Adrenal gland (tissue), 12 donors: Measurements from ENCODE around the gene NEK9. TPM values are rescaled to one million over a fixed set of nuclear protein-coding genes. Genes with fewer than 3 reads are reported as not detected.

Experiments
- DNase-seq, 7 donors: peaks; one replicate each; pipeline ENCODE4 v3.0.0-alpha.2; 2019 to 2020
- H3K27ac ChIP-seq, 5 donors: fragments of 200-600 bp; sonication (generic) in 4 of 5; 1 replicate in 3 of 5; 2 replicates in 2 of 5; pipeline versions ENCODE4 v1.5.1 to v1.8.0; 2016 to 2020; ENCODE audit warnings: mild to moderate bottlenecking in 1 of 5
- H3K27me3 ChIP-seq: fragments of 200-600 bp; 2 replicates; pipeline ENCODE4 v1.8.0; 2021
- H3K36me3 ChIP-seq, 2 donors: fragments of 200-600 bp; replicated peaks in 1 of 2; 1 replicate in 1 of 2; 2 replicates in 1 of 2; pipeline versions ENCODE4 v1.5.1 to v1.8.0; 2018 to 2022
- H3K4me1 ChIP-seq, 2 donors: fragments of 200-600 bp; replicated peaks in 1 of 2; 1 replicate in 1 of 2; 2 replicates in 1 of 2; pipeline versions ENCODE4 v1.5.1 to v1.8.0; 2018 to 2021
- H3K4me3 ChIP-seq, 4 donors: fragments of 200-600 bp; sonication (generic) in 3 of 4; one replicate each; pipeline ENCODE4 v1.5.1; 2016 to 2018
- H3K9me3 ChIP-seq, 3 donors: fragments of 200-600 bp; sonication (generic) in 1 of 3; replicated peaks in 1 of 3; 1 replicate in 2 of 3; 2 replicates in 1 of 3; pipeline versions ENCODE4 v1.5.1 to v1.8.0; 2016 to 2021
- CTCF ChIP-seq, 6 experiments: fragments of 450-650 bp in 4 of 6; fragments of 200-600 bp in 2 of 6; sonication (generic) in 1 of 6; IDR thresholded peaks; 1 replicate in 5 of 6; 2 replicates in 1 of 6; pipeline versions ENCODE4 v1.5.1 to v1.8.0; 2016 to 2021; ENCODE audit warnings: antibody characterized with exemption in 6 of 6, mild to moderate bottlenecking in 2 of 6, moderate library complexity in 1 of 6
- POLR2A ChIP-seq, 2 donors: fragments of 450-650 bp; IDR thresholded peaks; one replicate each; pipeline ENCODE4 v1.6.1; 2017; ENCODE audit warnings: antibody characterized with exemption in 2 of 2, mild to moderate bottlenecking in 2 of 2, moderate library complexity in 1 of 2
- WGBS, 4 donors: extraction: QIAGEN DNeasy Blood & Tissue Kit in 2 of 4; methylation state at CpG; one replicate each; pipeline versions ENCODE4 v1.1.5 to v1.1.7; 2013 to 2017; 5-methylcytosine and 5-hydroxymethylcytosine counted together
- intact Hi-C, 2 donors: fragments of 100-400 bp; cut with DNase I; formaldehyde crosslinking; loops; one replicate each; pipeline versions ENCODE4 v1.14.1 to v1.15.0; 2022 to 2023
- polyA plus RNA-seq, 3 donors: library from polyadenylated mRNA; stranded (reverse); fragments of 200-250 nt in 2 of 3; fragments of 350-450 nt in 1 of 3; fragmentation: Illumina TruSeq in 1 of 3; extraction: RNeasy Lipid Tissue Mini Kit (QIAGEN cat#74804) in 1 of 3; gene quantifications; one replicate each; pipeline ENCODE4 v1.2.3, GENCODE V29; 2013 to 2014
- total RNA-seq, 9 donors: library from RNA; depleted of rRNA in 4 of 9; stranded (reverse); fragments of >200 nt in 4 of 9; fragments of 120-200 nt in 1 of 9; fragmentation: NEBNext Ultra II Directional in 1 of 9; extraction: Animal tissue kit (Norgen Biotek cat#: 25700) in 1 of 9; gene quantifications; one replicate each; pipeline versions ENCODE4 v1.1.0 to v1.2.4, GENCODE V29; 2013 to 2023
- donor health status: healthy with polysubstance abuse.
- donor health status: Bipolar disorder and iron deficiency.
- donor health status: DM: yes; HTN: yes; CAD: no.
- donor health status: DM: no; HTN: no; CAD: no.
- donor health status: DM: no; HTN: no; CAD: no.
- donor health status: DM: yes; HTN: yes; CAD: no.

Gene NEK9
- total and polyA plus RNA-seq, 12 donors = 39.2 to 165 (median 75.5) TPM

- DNase-seq = no peak
- peaks cover 0 to 4% of the 10 kb centered on the region in 2 donors for H3K4me1 ChIP-seq
- TF ChIP-seq CTCF (IDR thresholded peaks at IDR 0.05) (no peak), POLR2A (IDR thresholded peaks at IDR 0.05) (no peak)
- no peaks in the 10 kb centered on the region for H3K27me3 ChIP-seq
- H3K4me3 ChIP-seq = no peak overlapping the region
- intact Hi-C loops = no loop called here
- no peaks in the 10 kb centered on the region for H3K9me3 ChIP-seq
- peaks cover 0 to 4% of the 10 kb centered on the region in 2 donors for H3K36me3 ChIP-seq
- H3K27ac ChIP-seq = no peak overlapping the region
Measured at GRCh38 chr14:75077794-75078193, 49.1 kb downstream of the NEK9 start.

- H3K27me3 ChIP-seq = no peaks in the 10 kb centered on the region
- peaks cover 19 to 22% of the 10 kb centered on the region in 2 donors for H3K4me1 ChIP-seq
- H3K4me3 ChIP-seq = no peak overlapping the region
- intact Hi-C loops = no loop called here
- H3K36me3 ChIP-seq = no peaks in the 10 kb centered on the region
- H3K9me3 ChIP-seq = no peaks in the 10 kb centered on the region
- TF ChIP-seq POLR2A (IDR thresholded peaks at IDR 0.05) (no peak), CTCF (IDR thresholded peaks at IDR 0.05) (no peak)
- no peak overlapping the region for H3K27ac ChIP-seq
- no peak for DNase-seq
- 80 to 90% (median 81%) methylated on average over 9 of the region's 9 CpGs for WGBS, 4 donors
Measured at GRCh38 chr14:75070383-75070782, 56.5 kb downstream of the NEK9 start.

DNA sequence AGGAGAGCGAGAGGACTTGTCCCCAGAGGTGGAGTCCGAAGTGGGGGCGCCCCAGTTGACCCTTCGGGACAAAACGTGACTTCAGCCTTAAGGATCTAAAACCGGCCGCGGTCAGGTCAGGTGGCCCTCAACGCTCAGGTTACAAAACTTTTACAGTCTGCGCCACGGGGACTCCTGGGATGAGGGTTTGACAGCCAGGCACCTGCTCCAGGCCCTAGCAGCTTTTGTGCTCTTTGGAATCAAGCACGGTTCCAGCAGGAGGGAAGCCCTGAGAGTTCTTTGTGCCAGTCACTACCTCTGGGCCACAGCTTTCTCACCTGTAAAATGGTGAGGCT is 57.1 kb downstream of the NEK9 start:
- DNase-seq = no peak
- Histone ChIP-seq H3K27me3 (no peaks in the 10 kb centered on the region), H3K4me1 (peaks cover 19 to 22% of the 10 kb centered on the region in 2 donors), H3K9me3 (no peaks in the 10 kb centered on the region), H3K4me3 (peak overlapping the region in 1 of 4 donors; percentile 53), H3K36me3 (no peaks in the 10 kb centered on the region), H3K27ac (peak overlapping the region; percentile 75 to 91 (median 83))
- intact Hi-C loops = loop anchor here in 1 of 2 donors (10.0 kb wide), 1 partner anchor 65 kb away; the partner anchor contains the start of gene EIF2B2
- WGBS, 4 donors = 10 to 33% (median 31%) methylated on average over 1 to 12 of the region's 12 CpGs
- no peak for TF ChIP-seq CTCF (IDR thresholded peaks at IDR 0.05)
- TF ChIP-seq POLR2A (IDR thresholded peaks at IDR 0.05) = no peak

DNA sequence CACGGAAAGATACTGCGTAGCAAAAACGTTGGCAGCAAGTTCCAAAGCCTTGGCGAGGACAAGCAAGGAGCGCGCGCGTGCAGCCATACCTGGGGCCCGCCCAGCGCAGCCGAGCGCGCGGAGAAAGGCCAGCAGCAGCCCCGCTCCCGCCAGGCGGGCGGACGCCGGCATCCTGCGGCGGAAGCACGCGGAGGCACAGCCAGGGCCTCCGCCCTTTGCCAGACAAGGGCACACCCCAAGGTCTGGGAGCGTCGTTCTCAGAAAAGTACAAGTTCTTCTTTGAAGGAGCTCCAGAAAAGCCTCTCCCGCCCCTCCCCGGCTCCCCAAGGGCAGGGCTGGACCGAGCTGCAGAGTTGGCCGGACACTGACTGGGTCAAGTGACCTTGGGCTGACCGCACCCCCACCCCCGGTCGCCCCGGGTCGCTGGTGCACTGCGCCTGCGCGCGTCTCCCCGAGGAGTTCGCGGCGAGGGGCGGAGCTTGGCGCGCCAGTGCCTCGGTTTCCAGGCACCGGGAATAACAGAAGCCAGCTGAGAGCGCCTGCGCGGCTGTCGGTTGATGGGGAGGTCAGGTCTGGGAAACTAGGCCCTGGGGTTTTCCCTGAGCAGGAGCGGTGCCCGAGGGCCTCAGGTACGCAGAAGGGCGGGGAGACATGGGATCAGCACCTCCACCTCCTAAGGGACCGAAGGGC is 57.6 kb downstream of the NEK9 start, which contains the start of gene ZC2HC1C:
Gene ZC2HC1C, plus strand, starts transcription at position 521 of the 690 bp plus-strand sequence. CDS start 933 bp downstream, outside the sequence.
- no peaks in the 10 kb centered on the region for H3K27me3 ChIP-seq
- H3K4me1 ChIP-seq = peaks cover 19 to 22% of the 10 kb centered on the region in 2 donors
- peak within 1 kb of the TSS; percentile 75 to 91 (median 83) for H3K27ac ChIP-seq
- no peaks in the 10 kb centered on the region for H3K9me3 ChIP-seq
- intact Hi-C loops = loop anchor here in 1 of 2 donors (10.0 kb wide), 1 partner anchor 64 kb away; the partner anchor contains the start of gene EIF2B2
- WGBS, 4 donors = 0 to 7% (median 2%) methylated on average over 30 to 58 of the region's 58 CpGs
- H3K36me3 ChIP-seq = no peaks in the 10 kb centered on the region
- H3K4me3 ChIP-seq = peak within 1 kb of the TSS in 3 of 4 donors; percentile 3 to 53 (median 17)
- peak; percentile 50 to 67 for TF ChIP-seq POLR2A (IDR thresholded peaks at IDR 0.05)
- peak in 1 of 6 experiments; percentile 17 for TF ChIP-seq CTCF (IDR thresholded peaks at IDR 0.05)
- DNase-seq = peak; percentile 96 to 98 (median 98)
